Hepatic stellate cell (primary cell): ENCODE results near the gene C1orf146.
"Not testable (repeated sequence)": the region's sequence is repeated elsewhere in the genome, so short reads cannot be mapped to it uniquely, and the experiment has no call there.

Experiments
- DNase-seq: peaks from one replicate; pipeline ENCODE4 v3.0.0; 2011; ENCODE audit warnings: low spot score

The C1orf146 gene

DNA sequence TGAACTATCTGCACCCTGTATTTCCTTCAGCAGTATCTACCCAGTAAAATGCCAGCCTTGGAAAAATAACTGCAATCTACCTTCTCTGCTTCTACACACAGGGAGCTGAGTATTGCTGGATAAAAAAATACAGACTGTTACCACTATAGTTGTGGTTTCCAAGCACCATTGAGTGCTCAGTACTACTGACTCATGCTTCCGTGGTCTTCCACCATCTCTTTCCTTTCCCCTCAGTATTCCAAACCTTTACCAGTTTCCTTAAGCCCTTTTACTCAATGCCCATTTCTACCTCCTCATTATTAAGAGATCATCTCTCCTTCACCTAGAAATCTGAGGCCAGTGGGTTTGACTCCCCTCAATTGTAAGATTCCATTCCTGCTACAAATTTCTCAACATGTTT lies 57.2 kb downstream of the C1orf146 start:
- DNase-seq: peak; percentile 14

DNA sequence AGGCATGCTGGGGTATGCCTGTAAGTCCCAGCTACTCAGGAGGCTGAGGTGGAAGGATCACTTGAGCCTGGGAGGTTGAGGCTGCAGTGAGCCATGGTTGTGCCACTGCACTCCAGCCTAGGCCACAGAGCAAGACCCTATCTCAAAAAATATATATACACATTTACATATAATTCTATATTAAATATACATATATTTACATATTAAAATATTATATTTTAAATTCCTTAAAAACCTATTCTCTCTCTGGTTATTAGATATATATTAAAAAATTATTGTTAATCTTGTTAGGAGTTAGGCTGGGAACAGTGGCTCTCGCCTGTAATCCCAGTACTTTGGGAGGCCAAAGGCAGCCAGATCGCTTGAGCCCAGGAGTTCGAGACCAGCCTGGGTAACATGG lies 58.4 kb downstream of the C1orf146 start:
- no peak for DNase-seq

DNA sequence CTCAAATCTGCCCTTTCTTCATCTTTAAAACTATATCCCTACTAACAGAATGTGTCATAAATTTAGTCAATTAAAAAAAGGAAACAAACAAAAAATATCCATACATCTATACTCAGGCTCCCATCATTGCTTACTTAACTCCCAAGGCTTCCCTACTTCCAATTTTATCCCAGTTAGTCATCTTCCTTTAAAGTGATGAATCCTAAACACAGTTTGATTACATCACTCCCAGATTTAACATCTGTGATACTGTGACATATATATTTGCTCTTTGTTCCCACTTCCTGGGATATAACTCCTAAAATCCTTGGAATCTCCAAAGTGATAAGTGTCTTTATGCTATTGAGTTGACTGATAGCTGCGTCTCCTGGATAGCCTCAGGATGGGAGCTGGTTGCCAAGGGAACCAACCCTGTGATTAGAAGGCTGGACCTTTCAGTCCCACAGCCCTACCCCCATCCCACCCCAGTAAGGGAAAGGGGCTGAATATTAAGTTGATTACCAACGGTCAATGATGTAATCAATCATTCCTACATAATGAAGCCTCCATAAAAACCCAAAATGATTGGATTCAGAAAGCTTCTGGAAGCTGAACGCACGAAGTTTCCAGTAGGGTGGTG lies 59.5 kb downstream of the C1orf146 start:
- peak; percentile 48 for DNase-seq

DNA sequence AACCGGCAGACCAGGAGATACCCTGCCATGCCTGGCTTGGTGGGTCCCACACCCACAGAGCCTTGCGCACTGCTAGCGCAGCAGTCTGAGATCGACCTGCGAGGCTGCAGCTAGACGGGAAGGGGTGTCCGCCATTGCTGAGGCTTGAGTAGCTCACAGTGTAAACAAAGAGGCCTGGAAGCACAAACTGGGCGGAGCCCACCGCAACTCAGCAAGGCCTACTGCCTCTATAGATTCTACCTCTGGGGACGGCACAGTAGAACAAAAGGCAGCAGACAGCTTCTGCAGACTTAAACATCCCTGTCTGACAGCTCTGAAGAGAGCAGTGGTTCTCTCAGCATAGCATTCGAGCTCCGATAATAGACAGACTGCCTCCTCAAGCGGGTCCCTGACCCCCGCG lies 62.1 kb downstream of the C1orf146 start:
- not testable (repeated sequence) for DNase-seq

GRCh38 chr1:92281411-92281810 lies 63.7 kb downstream of the C1orf146 start:
- not testable (repeated sequence) for DNase-seq

DNA sequence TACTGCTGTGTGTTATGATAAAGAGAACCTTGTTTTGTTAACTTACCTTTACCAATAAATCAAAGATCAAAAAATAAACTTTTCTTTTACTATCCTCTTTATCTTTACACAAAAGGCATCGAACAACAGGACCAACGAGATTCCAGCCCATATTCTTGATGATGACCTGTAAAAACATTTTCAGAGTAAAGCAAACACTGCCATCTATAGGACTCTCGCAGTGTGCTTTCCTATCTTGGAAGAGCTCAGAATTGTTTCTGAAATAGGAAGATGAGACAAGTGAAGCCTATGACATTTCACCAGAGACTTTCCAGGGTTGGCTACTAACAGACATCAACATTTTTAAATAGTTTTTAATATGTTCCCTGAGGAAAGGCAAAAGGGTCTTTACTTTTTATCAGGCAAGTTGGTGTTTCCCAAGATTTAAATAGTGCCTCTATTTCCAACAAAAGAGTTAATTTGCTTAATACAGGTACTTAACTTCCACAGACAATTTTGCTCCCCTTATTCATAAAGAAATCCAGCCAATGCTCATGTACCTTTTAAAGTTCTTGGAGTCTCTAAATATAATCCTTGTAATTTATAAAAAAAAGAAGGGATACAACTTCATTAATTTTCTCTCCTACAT lies 73.8 kb downstream of the C1orf146 start:
- DNase-seq: peak; percentile 34
